ENCODE measurements around the gene HIBADH.
"Not testable (repeated sequence)": the region's sequence is repeated elsewhere in the genome, so short reads cannot be mapped to it uniquely, and the experiment has no call there.

HIBADH gene

DNA sequence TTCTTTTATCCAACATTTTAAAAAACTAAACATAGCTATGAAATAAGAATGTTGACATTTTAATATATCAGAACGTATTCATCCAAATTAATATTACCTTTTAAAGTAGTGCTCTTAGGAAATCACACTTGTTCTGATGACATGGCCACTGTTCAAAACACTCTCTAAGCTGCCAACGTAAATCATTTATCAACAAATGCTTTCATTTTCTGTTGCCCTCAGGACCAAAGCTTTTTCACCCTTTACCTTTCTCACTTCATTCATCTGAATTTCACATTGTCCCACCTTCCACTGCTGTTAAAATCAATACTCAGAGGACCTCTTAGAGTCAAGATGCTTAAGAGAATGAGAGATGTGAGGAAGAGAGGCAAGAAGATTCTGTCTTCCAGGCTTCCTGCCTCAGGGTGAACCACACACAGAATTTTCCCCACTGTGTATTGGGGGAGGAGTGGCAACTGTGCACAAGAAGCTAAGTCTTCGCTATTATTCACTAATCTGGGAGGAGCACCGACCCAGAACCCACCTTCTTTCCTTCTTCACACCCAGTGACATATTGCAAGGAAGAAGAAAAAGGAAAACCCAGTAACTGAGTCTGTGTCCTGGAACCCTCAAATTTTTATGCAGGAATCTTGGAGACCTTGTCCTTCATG, 21.0 kb downstream of the HIBADH start:
- no peak overlapping the region for H3K4me3 ChIP-seq (ENCODE audit: low read length)
- DNase-seq (ENCODE audit: low read depth, low spot score): no peak

DNA sequence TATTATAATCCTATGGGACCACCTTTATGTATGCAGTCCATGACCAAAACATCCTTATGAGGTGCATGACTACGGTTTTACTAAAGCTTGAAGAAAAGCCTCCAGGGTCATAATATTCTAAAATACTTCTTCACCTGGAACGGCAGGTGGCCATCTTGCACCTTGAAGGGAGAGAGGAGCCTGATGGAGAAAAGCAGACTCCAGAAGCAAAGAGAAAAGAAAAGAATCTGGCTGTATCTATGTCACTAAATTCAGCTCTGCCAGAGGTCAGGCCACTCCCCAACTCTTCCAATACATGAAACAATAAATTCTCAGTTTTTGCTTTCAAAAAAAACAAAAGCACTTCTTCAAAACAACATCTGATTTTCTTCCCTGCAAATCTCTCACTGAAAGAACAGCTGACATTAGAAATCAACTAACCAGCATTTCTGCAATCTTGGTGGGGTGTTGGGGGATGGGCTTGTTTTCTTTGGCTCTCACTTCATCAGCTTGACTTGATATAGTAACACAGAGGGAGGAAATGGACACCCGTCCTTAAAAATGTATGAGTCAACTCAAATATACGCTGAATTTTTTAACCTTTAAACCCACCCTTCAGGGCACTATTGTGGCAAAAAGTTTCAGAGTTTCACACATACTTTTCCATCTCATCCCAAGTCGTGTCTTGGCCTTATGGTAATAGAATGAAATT, 21.7 kb downstream of the HIBADH start:
- no peak overlapping the region for H3K4me3 ChIP-seq (ENCODE audit: low read length)
- DNase-seq (ENCODE audit: low read depth, low spot score): no peak

DNA sequence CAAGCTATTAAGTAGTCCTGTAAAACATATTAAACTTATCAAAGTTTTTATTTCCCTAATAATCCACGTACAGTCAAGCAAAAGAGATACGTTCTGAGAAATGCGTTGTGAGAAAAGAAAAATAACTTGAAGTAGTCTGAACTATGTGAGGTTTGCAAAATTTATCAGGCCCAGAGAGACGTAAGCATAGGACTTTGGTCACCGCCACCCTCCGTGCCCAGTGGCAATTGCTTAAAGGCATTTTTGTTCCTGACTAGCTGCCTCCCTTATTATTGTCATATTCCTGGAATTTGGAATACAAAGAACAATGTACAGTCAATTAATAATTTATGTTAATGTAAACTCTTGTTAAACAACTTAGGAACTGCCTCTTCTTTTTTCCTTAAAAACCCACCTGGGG, 22.8 kb downstream of the HIBADH start:
- H3K4me3 ChIP-seq (ENCODE audit: low read length): no peak overlapping the region
- no peak for DNase-seq (ENCODE audit: low read depth, low spot score)

DNA sequence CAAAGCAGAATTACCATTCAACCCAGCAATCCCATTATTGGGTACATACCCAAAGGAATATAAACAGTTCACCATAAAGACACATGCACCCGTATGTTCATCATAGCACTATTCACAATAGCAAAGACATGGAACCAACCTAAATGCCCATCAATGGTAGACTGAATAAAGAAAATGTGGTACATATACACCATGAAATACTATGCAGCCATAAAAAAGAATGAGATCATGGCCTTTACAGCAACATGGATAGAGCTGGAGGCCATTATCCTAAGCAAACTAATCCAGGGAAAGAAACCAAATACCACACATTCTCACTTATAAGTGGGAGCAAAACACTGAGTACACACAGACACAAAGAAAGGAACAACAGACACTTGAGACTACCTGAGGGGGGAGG, 23.6 kb downstream of the HIBADH start:
- DNase-seq (ENCODE audit: low read depth, low spot score); H3K4me3 ChIP-seq (ENCODE audit: low read length): not testable (repeated sequence)

DNA sequence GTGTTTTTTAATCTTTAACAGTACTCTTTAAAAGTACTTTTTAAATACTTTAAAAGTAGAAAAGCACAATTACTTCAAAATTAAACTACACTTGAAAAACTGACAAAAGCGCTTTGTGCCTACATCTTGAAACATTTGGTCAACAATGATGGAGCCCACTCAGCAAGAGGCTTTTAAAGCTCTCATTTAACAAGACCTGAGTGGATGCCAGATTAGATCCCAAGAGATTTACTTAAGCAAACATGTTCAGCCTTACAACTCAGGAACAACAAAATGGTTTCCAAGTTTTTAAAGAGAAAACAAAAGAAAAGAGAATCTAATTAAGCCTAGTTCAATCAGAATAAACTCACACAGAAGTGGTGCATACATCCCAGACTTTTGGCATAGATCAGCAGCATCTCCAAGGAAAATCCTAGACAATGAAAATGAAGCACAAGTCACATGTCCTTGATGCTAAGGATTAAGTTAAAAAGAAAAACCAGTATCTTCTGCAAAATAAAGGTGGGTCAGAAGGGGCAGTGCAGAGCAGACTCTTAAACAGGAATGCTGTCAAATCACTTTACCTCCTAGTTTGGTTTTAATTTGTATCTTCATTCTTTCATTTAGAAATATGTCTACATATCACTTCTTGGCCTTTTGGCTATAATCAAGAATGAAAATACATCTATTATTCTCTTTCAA, 26.2 kb downstream of the HIBADH start:
- no peak overlapping the region for H3K4me3 ChIP-seq (ENCODE audit: low read length)
- no peak for DNase-seq (ENCODE audit: low read depth, low spot score)

DNA sequence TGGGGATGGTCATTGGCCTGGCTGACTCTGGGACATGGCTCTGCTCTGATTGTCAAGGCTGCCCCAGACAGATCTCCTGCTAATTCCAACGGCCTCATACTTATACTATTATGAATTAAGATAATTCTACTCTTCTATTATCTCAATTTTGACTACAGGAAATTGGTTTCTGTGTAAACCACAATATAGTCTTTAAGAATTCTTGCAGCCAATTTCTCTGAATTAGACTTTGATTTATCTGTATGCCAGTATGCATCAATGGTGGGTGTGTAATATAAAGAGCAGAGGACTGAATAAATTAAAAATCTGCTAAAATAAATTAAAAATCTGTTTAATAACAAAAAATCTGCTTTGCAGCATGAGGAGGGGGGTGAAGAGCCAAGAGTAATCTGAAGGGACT, 27.0 kb downstream of the HIBADH start:
- no peak for DNase-seq (ENCODE audit: low read depth, low spot score)
- no peak overlapping the region for H3K4me3 ChIP-seq (ENCODE audit: low read length)

DNA sequence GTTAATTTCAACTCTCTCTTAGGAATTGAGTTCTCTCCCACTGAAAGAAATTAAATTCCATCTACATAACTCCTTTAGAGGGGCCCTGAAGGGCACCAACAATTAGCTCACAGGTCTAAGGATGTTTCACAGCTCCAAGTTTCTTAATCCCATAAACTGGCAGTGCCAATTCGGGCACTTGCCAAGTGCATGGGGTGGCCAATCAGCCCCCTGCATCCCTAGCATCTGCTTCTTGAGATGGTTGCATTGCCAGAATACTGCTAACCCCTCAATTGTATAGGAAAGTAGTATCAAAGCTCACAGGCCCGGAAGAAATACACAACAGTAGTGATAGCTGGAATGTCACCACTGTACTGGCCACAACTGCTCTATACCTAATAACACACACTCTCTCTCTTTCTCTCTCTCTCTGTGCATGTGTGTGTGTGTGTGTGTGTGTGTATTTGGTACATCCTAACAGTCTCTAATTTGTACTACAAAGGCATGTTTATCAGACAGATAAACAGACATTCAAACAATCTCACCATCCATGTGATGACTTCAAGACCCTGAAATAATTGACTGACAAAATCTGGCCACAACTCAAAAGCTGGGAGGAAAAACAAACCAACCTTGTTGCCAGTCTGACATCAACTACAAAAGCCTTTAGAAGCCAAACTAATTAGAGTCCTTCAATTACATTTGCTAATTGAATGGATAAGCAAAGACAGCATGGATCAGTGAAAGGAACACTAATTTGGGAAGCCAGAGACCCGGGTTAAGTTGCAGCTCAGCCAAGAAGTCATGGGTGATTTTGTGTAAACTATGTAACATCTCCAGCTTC, 27.8 kb downstream of the HIBADH start:
- no peak for DNase-seq (ENCODE audit: low read depth, low spot score)
- H3K4me3 ChIP-seq (ENCODE audit: low read length): no peak overlapping the region

DNA sequence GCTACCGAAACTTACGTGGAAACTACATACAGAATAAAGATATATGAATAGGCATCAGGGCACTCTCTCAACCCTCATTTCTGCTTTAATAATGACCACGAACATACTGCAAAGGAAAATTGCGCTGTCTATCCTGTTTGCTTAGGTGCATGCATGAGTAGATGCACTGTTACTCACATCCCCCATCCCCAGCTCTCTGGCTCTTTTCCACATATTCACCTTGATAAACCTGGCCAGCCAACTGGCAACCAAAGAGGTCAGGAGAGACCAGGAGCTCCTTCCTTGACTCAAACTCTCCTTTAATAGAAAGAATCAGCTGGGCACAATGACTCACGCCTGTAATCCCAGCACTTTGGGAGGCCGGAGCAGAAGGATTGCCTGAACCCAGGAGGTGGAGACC, 29.6 kb downstream of the HIBADH start:
- no peak overlapping the region for H3K4me3 ChIP-seq (ENCODE audit: low read length)
- no peak for DNase-seq (ENCODE audit: low read depth, low spot score)

DNA sequence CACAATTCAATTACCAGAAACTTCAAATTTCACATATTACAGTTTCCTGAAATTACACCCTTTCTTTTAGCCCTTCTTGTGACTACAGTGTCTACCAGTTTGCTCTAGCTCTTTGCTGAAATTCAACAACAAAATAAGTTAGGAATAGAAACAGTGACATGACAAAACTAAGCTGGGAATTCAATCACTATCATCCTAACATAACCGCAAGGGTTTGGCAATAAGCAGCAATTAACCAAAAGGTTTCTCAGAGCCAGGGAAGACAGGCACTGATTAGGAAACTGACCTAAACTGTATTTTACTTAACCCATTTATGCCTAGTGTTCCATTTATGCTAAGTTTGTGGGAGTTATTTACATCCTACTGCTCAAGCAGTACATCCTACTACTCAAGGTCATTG, 31.3 kb downstream of the HIBADH start:
- DNase-seq (ENCODE audit: low read depth, low spot score): no peak
- H3K4me3 ChIP-seq (ENCODE audit: low read length): no peak overlapping the region

DNA sequence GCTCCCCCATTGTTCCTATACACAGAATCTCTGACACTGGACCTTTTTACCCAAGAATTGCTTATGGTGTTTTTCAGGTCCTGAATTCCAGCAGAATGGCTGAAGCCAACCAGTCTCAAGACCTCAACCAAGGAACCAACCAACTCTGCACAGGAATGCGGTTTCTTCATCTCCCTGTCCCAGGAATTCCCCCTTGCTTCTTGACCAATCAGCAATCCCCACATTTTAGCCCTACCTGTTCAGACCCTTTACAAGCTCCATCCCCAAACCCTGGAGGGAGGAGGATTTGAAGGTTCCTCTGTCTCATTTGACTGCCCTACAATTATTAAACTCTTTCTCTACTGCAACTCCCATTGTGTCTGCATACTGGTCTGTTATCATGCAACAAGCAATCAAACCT, 35.5 kb downstream of the HIBADH start:
- DNase-seq (ENCODE audit: low read depth, low spot score): no peak
- no peak overlapping the region for H3K4me3 ChIP-seq (ENCODE audit: low read length)

DNA sequence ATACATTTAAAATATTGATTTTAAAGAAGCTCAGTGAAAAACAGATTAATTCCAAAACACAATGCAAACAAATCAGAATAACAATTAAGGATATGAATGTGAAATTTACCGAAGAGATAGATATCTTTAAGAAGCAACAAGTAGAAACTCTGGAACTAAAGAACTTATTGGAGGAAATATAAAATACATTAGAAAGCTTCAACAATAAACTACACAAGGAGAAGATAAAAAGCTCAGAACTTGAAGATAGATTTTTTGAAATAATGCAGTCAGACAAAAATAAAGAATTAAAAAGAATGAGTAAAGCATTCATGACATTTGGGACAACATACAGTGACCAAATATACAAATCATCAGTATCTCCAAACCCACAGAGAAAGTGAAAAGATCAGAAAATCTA, 43.2 kb downstream of the HIBADH start:
- no peak for DNase-seq (ENCODE audit: low read depth, low spot score)
- H3K4me3 ChIP-seq (ENCODE audit: low read length): no peak overlapping the region

DNA sequence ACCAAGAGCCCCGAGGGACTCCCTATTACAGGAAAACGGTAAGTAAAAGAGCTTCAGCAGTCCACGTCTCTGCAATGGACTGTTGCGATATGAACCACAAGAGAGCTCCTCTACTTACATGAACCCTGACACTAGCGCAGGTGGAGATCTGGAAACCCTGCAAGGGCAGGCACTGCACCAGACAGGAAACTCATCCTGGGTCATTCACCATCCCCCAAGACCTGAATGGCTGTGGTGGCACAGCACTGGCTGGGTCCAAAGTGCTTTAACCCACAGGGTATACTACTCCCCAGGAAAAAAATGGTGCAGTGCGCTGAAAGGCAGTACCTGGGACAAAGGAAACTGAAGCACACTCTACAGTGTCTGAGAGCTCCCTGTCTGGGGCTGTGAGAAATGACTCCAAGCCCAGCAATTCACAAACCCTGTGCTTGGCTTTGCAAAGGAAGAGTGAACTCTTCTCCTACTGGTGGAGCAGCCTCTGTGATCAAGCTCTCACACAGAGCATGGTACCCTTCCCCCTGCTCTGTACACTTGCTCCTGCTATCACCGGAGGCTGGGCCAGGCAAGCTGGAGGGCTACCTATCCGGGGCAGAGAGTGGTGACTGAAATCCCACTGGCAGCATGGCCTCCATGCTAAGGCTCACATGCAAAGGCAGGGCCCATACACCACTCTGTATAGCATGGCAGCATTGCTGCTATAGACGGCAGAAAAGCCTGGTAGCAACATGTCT, 44.9 kb downstream of the HIBADH start:
- H3K4me3 ChIP-seq (ENCODE audit: low read length): no peak overlapping the region
- DNase-seq (ENCODE audit: low read depth, low spot score): no peak

DNA sequence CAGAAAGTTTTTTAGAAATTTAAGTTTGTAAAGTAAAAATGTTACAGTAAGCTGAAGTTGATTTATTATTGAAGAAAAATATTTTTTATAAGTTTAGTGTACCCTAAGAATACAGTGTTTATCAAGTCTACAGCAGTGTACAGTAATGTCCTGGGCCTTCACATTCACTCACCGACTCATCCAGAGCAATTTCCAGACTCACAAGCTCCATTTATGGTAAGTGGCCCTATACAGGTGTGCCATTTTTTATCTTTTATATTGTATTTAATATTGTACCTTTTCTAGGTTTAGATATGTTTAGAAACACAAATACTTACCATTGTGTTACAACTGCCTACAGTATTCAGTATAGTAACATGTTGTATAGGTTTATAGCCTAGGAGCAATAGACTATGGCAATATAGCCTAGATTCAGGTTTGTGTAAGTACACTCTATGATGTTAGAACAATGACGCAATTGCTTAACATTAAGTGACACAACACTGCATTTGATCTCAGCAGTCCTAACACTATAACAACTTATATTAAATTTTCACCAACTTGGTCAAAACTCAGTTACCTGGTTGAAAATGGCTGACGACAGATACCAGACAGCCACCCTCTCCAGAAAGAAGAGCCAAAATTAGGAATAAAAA, 45.7 kb downstream of the HIBADH start:
- no peak overlapping the region for H3K4me3 ChIP-seq (ENCODE audit: low read length)
- DNase-seq (ENCODE audit: low read depth, low spot score): no peak

DNA sequence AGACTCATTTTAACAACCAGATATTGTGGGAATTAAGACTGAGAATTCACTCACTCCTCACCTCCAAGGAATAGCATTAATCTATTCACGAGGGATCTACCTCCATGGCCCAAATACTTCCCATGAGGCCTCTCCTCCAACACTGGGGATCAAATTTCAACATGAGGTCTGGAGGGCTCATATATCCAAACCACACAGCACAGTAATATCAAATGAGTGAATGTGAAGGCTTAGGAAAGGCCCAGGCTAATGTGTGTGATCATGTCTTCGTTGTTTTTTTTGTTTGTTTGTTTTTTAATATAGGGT, 46.5 kb downstream of the HIBADH start:
- no peak overlapping the region for H3K4me3 ChIP-seq (ENCODE audit: low read length)
- DNase-seq (ENCODE audit: low read depth, low spot score): no peak

DNA sequence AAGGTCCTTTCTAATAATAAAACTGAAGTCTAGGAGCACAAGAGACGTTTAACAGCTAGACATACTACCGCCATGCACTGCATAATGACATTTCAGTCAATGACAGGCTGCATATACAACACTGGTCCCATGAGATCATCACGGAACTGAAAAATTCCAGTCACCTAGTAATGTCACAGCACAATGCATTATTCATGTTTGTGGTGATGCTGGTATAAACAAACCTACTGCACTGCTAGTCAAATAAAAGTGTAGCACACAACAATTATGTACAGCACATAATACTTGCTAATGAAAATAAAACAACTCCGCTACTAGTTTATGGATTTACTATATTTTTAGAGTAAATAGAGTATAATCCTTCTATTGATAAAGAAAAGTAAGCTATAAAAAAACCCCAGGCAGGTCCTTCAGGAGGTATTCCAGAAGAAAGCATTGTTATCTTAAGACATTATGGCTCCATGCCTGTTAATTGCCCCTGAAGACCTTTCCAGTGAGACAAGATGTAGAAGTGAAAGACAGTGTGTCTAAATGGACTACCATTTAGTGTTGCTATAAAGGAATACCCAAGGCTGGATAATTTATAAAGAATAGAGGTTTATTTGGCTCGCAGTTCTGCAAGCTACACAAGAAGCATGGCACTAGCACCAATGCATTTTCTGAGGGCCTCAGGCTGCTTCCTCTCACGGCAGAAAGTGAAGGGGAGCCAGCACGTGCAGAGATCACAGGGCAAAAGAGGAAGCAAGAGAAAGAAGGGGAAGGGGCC, 47.1 kb downstream of the HIBADH start:
- H3K4me3 ChIP-seq (ENCODE audit: low read length): no peak overlapping the region
- DNase-seq (ENCODE audit: low read depth, low spot score): no peak

DNA sequence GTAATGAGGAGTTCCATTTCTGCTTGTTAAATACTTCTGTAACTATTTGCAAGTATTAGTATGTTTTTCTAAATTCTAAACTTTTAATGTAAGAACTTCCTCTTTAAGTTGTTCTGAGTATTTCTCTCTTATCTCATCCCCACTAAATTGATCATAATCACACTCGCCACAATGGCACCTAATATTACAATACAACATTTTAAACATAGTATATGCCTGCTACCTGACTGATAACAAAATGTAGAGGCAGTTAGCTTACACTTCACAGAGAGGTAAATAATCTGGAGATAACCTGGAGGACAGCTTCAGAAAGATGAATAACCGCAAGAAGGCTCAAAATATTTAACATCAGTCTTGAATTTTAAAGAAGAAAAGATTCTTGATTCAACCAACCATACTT, 48.6 kb downstream of the HIBADH start:
- H3K4me3 ChIP-seq (ENCODE audit: low read length): no peak overlapping the region
- DNase-seq (ENCODE audit: low read depth, low spot score): no peak

DNA sequence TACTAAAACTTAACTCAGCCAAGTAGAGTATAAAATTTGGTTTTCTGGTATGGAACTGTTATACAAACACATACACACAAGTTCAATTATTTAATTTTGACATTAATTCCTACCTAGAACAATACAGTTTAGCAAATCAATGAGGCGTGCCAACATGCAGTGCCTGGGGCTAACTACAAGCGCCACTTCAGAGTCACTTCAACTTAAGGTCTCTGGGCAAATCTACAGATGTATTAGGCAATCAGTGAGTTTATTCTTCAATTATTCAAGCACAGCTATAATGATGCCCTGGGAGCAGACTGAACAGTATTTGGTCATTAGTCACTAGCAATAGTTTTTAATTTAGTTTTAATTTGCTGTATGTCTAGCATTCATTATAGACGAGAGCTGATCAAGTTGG, 51.6 kb downstream of the HIBADH start:
- no peak for DNase-seq (ENCODE audit: low read depth, low spot score)
- H3K4me3 ChIP-seq (ENCODE audit: low read length): no peak overlapping the region

DNA sequence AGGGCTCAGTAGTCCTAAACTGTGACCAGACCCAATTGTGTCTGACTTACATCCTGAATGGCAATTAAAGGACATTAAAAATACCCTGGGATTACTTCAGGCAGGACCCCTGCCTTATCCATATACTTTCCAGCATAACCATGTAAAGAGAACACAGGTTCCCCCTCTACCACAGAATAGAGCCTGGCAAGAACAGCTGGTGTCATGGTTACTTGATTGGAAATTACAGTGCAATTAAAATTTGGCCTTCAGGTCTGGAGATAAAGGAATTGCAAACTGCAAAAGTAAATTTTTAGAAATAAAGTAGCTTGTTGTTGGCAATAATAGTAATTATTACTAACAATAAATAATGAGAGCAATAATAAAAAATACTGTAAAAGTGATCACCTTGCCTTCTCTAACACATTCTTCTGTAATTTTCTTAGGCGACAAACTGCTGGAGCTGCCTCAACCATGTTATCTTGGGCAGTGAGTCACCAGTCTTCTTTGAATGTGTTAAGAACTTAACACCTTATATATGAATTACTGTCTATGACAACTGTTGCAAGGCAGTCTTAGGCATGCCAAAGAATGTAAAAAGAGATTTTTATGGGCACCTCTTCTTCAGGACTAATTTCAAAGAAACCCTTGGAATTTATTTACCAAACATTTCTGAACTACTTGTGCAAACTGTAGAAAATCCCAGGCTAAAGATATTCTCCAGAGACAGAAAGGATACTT, 53.7 kb downstream of the HIBADH start:
- no peak overlapping the region for H3K4me3 ChIP-seq (ENCODE audit: low read length)
- no peak for DNase-seq (ENCODE audit: low read depth, low spot score)
